Breast epithelium (tissue), 4 donors: ENCODE results near the gene OR5K4. TPM values are rescaled to one million over a fixed set of nuclear protein-coding genes. Genes with fewer than 3 reads are reported as not detected.

ENCODE experiments used
- DNase-seq, 2 donors: peaks; one replicate each; pipeline ENCODE4 v3.0.0-alpha.2; 2019; ENCODE audit warnings: low spot score in 2 of 2
- H3K27ac ChIP-seq, 2 donors: fragments of 200-600 bp; sonication (generic) in 1 of 2; one replicate each; pipeline ENCODE4 v1.5.1; 2016 to 2019; ENCODE audit warnings: mild to moderate bottlenecking in 1 of 2
- H3K27me3 ChIP-seq, 2 donors: fragments of 200-600 bp; sonication (generic) in 1 of 2; one replicate each; pipeline versions ENCODE4 v1.5.1 to v1.6.0; 2017 to 2019; ENCODE audit warnings: control low read depth in 1 of 2, mild to moderate bottlenecking in 1 of 2
- H3K36me3 ChIP-seq: fragments of 200-600 bp; one replicate; pipeline ENCODE4 v1.5.1; 2019
- H3K4me1 ChIP-seq, 2 donors: fragments of 200-600 bp; sonication (generic); one replicate each; pipeline ENCODE4 v1.5.1; 2016 to 2019; ENCODE audit warnings: control low read depth in 1 of 2
- H3K4me3 ChIP-seq, 3 donors: fragments of 200-600 bp; sonication (generic); 1 replicate in 2 of 3; 2 replicates in 1 of 3; pipeline ENCODE4 v1.5.1; 2016 to 2019; ENCODE audit warnings: mild to moderate bottlenecking in 3 of 3, moderate library complexity in 2 of 3
- H3K9me3 ChIP-seq, 2 donors: fragments of 200-600 bp; sonication (generic) in 1 of 2; one replicate each; pipeline ENCODE4 v1.5.1; 2016 to 2019; ENCODE audit warnings: control low read depth in 1 of 2
- POLR2A ChIP-seq: fragments of 450-650 bp; IDR thresholded peaks from one replicate; pipeline ENCODE4 v1.6.1; 2016; ENCODE audit warnings: antibody characterized with exemption, mild to moderate bottlenecking, moderate library complexity
- POLR2AphosphoS5 ChIP-seq, 3 donors: sonication (generic); formaldehyde crosslinking; IDR thresholded peaks; one replicate each; pipeline ENCODE4 v1.6.1; 2017; ENCODE audit warnings: antibody characterized with exemption in 3 of 3
- intact Hi-C: fragments of 100-400 bp; cut with DNase I; formaldehyde crosslinking; loops from one replicate; pipeline ENCODE4 v1.15.1; 2023; ENCODE audit warnings: low total_unique reads
- total RNA-seq, 3 donors: library from RNA; depleted of rRNA; stranded (reverse); fragments of >200 nt; gene quantifications; one replicate each; pipeline ENCODE4 v1.1.0, GENCODE V29; 2016
- TF ChIP-seq, protein P1 (sequence below), 3 donors: fragments of 450-650 bp; IDR thresholded peaks; one replicate each; pipeline ENCODE4 v1.5.1; 2016 to 2017; ENCODE audit warnings: antibody characterized with exemption in 3 of 3, mild to moderate bottlenecking in 3 of 3, moderate library complexity in 3 of 3

Gene OR5K4
- total RNA-seq, 3 donors from 2014 or later = not detected

DNA sequence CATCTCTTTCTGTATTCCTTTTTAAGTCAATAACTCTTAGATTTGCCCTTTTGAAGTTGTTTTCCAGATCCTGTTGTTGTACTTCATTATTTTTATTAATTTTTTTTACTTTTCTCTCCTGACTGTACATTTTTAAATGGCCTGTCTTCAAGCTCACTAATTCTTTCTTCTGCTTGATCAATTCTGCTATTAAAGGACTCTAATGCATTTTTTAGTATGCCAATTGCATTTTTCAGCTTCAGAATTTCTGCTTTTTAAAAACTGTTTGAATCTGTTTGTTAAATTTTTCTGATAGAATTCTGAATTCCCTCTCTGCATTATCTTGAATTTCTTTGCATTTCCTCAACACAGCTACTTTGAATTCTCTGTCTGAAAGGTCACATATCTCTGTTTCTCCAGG is 5.6 kb downstream of the OR5K4 start:
- TF ChIP-seq POLR2A (no peak), POLR2AphosphoS5 (IDR thresholded peaks at IDR 0.05) (no peak)
- TF ChIP-seq, protein P1, sequence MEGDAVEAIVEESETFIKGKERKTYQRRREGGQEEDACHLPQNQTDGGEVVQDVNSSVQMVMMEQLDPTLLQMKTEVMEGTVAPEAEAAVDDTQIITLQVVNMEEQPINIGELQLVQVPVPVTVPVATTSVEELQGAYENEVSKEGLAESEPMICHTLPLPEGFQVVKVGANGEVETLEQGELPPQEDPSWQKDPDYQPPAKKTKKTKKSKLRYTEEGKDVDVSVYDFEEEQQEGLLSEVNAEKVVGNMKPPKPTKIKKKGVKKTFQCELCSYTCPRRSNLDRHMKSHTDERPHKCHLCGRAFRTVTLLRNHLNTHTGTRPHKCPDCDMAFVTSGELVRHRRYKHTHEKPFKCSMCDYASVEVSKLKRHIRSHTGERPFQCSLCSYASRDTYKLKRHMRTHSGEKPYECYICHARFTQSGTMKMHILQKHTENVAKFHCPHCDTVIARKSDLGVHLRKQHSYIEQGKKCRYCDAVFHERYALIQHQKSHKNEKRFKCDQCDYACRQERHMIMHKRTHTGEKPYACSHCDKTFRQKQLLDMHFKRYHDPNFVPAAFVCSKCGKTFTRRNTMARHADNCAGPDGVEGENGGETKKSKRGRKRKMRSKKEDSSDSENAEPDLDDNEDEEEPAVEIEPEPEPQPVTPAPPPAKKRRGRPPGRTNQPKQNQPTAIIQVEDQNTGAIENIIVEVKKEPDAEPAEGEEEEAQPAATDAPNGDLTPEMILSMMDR (IDR thresholded peaks at IDR 0.05) = no peak
- no peak overlapping the region for H3K4me3 ChIP-seq
- H3K27me3 ChIP-seq = no peaks in the 10 kb centered on the region
- no peaks in the 10 kb centered on the region for H3K4me1 ChIP-seq
- intact Hi-C loops = no loop called here
- DNase-seq = no peak
- no peaks in the 10 kb centered on the region for H3K36me3 ChIP-seq
- H3K27ac ChIP-seq = no peak overlapping the region
- H3K9me3 ChIP-seq = peaks cover 11 to 24% of the 10 kb centered on the region in 2 donors

GRCh38 chr3:98359993-98360675 is 6.5 kb downstream of the OR5K4 start:
- H3K4me3 ChIP-seq = no peak overlapping the region
- no peak overlapping the region for H3K27ac ChIP-seq
- H3K36me3 ChIP-seq = no peaks in the 10 kb centered on the region
- peaks cover 11 to 26% of the 10 kb centered on the region in 2 donors for H3K9me3 ChIP-seq
- no peak for TF ChIP-seq POLR2AphosphoS5 (IDR thresholded peaks at IDR 0.05)
- no peak for TF ChIP-seq POLR2A
- TF ChIP-seq, protein P1 (IDR thresholded peaks at IDR 0.05) = no peak
- H3K4me1 ChIP-seq = no peaks in the 10 kb centered on the region
- H3K27me3 ChIP-seq = no peaks in the 10 kb centered on the region
- intact Hi-C loops = no loop called here
- DNase-seq = no peak

DNA sequence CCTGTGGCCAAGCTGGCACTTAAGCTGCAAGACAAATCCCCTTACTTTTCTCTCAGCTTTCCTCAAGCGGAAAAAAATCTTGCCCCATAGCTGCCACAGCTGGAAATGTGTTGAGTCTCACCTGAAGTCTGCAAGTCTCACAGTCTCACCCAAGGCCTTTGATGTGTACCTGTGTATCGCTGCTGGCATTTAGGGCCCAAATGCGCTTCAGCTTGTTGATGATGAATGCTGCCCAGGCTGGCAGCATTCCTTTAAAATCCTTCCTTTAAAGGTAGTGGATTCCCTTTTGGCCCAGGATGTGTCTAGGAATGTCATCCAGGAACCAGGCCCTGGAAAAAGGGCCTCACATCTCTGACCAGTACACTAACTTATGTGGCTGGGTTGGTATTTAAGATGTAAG is 7.0 kb downstream of the OR5K4 start:
- no peaks in the 10 kb centered on the region for H3K27me3 ChIP-seq
- H3K4me1 ChIP-seq = no peaks in the 10 kb centered on the region
- no peak for DNase-seq
- intact Hi-C loops = no loop called here
- no peak for TF ChIP-seq POLR2A
- TF ChIP-seq, protein P1 (IDR thresholded peaks at IDR 0.05) = no peak
- TF ChIP-seq POLR2AphosphoS5 (IDR thresholded peaks at IDR 0.05) = no peak
- H3K27ac ChIP-seq = no peak overlapping the region
- H3K36me3 ChIP-seq = no peaks in the 10 kb centered on the region
- H3K9me3 ChIP-seq = peaks cover 11 to 31% of the 10 kb centered on the region in 2 donors
- no peak overlapping the region for H3K4me3 ChIP-seq

- no peaks in the 10 kb centered on the region for H3K4me1 ChIP-seq
- intact Hi-C loops = no loop called here
- TF ChIP-seq, protein P1 (IDR thresholded peaks at IDR 0.05) = no peak
- no peak for TF ChIP-seq POLR2A
- TF ChIP-seq POLR2AphosphoS5 (IDR thresholded peaks at IDR 0.05) = no peak
- H3K9me3 ChIP-seq = peaks cover 11 to 35% of the 10 kb centered on the region in 2 donors
- no peaks in the 10 kb centered on the region for H3K27me3 ChIP-seq
- no peak overlapping the region for H3K4me3 ChIP-seq
- H3K36me3 ChIP-seq = no peaks in the 10 kb centered on the region
- DNase-seq = no peak
- H3K27ac ChIP-seq = peak overlapping the region in 1 of 2 donors; percentile 25
These were observed 7.6 kb downstream of the OR5K4 start for GRCh38 chr3:98361289-98361688.

DNA sequence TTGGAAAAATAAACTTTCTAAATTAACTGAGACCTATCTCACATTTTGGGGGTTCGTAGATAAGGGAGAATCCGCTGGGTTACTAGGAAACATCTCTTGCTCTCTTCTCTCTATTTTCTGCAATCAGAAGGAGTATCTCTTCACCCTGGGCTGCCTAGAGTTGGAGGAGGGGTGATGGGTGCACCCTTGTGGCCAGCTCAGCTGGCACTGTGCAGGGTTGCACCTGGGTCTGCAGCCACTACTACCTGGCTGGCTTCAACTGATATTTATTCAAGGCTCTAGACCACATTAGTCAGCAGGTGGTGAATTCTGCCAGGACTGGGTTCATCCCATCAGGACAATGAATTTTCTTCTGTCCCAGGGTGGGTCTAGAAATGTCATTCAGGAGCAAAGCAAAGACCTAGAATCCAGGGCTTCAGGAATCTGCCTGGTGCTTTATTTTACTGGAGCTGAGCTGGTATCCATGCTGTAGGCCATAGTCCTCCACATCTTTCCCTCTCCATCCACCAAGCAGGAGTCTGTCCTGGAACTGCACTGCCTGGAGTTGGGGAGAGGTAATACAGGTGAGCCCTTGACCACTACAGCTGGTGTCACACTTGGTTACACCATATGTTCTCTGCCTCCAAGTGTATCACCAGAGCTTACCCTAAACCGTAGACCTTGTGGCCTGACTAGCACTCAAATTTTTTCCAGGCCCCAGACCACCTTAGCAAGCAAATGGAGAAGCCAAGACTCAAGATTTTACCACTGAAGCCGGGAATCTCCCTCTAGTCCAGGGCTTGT is 14.0 kb downstream of the OR5K4 start:
- TF ChIP-seq POLR2AphosphoS5 (IDR thresholded peaks at IDR 0.05) = no peak
- TF ChIP-seq POLR2A = no peak
- TF ChIP-seq, protein P1 (IDR thresholded peaks at IDR 0.05) = no peak
- H3K4me3 ChIP-seq = no peak overlapping the region
- H3K36me3 ChIP-seq = no peaks in the 10 kb centered on the region
- no peak for DNase-seq
- no peak overlapping the region for H3K27ac ChIP-seq
- peaks cover 0 to 11% of the 10 kb centered on the region in 2 donors for H3K9me3 ChIP-seq
- intact Hi-C loops = no loop called here
- no peaks in the 10 kb centered on the region for H3K27me3 ChIP-seq
- no peaks in the 10 kb centered on the region for H3K4me1 ChIP-seq
